Central memory CD4-positive, alpha-beta T cell (primary cell): ENCODE data around the gene MARCO.

Experiments used
- DNase-seq: peaks from one replicate; pipeline ENCODE4 v3.0.0; 2022
- total RNA-seq, 3 experiments: gene quantifications; one replicate each; lab custom pipeline; 2026; lab: John Stamatoyannopoulos, UW

Gene MARCO
- 0 reads per million in 3 experiments for total RNA-seq

- no peak for DNase-seq
Measured at GRCh38 chr2:118942031-118942430, at the start of gene MARCO. MARCO (plus strand) TSS chr2:118942194; CDS start chr2:118942301, 107 bp downstream.

GRCh38 chr2:118893100-118893499, 48.9 kb upstream of the MARCO start:
- DNase-seq: no peak

- no peak for DNase-seq
Measured at GRCh38 chr2:118902266-118903028, 39.5 kb upstream of the MARCO start.

- DNase-seq: no peak
Measured at GRCh38 chr2:118903029-118903351, 39.0 kb upstream of the MARCO start.

- no peak for DNase-seq
Measured at GRCh38 chr2:118903551-118904479, 38.2 kb upstream of the MARCO start.

- no peak for DNase-seq
Measured at GRCh38 chr2:118905206-118905605, 36.8 kb upstream of the MARCO start.

- DNase-seq: no peak
Measured at GRCh38 chr2:118906186-118906585, 35.8 kb upstream of the MARCO start.

- DNase-seq: no peak
Measured at GRCh38 chr2:118907759-118908158, 34.2 kb upstream of the MARCO start.

- DNase-seq: no peak
Measured at GRCh38 chr2:118909191-118909590, 32.8 kb upstream of the MARCO start.

GRCh38 chr2:118911166-118911856, 30.7 kb upstream of the MARCO start:
- no peak for DNase-seq

- no peak for DNase-seq
Measured at GRCh38 chr2:118911936-118912335, 30.1 kb upstream of the MARCO start.

- no peak for DNase-seq
Measured at GRCh38 chr2:118913131-118913802, 28.7 kb upstream of the MARCO start.

GRCh38 chr2:118913803-118914645, 28.0 kb upstream of the MARCO start:
- DNase-seq: no peak

GRCh38 chr2:118914721-118915453, 27.1 kb upstream of the MARCO start:
- no peak for DNase-seq

- DNase-seq: no peak
Measured at GRCh38 chr2:118918017-118918416, 24.0 kb upstream of the MARCO start.

GRCh38 chr2:118921646-118922045, 20.3 kb upstream of the MARCO start:
- DNase-seq: no peak

GRCh38 chr2:118922254-118922653, 19.7 kb upstream of the MARCO start:
- DNase-seq: no peak

- no peak for DNase-seq
Measured at GRCh38 chr2:118923371-118923770, 18.6 kb upstream of the MARCO start.

GRCh38 chr2:118925476-118925875, 16.5 kb upstream of the MARCO start:
- no peak for DNase-seq

- no peak for DNase-seq
Measured at GRCh38 chr2:118925981-118926380, 16.0 kb upstream of the MARCO start.

GRCh38 chr2:118929059-118929458, 12.9 kb upstream of the MARCO start:
- DNase-seq: no peak
